Testis (tissue), 3 donors: ENCODE measurements around the gene RENBP. TPM values are rescaled to one million over a fixed set of nuclear protein-coding genes. Genes with fewer than 3 reads are reported as not detected.

ENCODE experiments used
- DNase-seq: peaks from one replicate; pipeline ENCODE4 v3.0.0-alpha.2; 2019
- H3K27ac ChIP-seq, 2 donors: fragments of 200-600 bp; sonication (generic); one replicate each; pipeline ENCODE4 v1.5.1; 2019
- H3K27me3 ChIP-seq: fragments of 200-600 bp; sonication (generic); one replicate; pipeline ENCODE4 v1.5.1; 2019
- H3K36me3 ChIP-seq: fragments of 200-600 bp; sonication (generic); one replicate; pipeline ENCODE4 v1.5.1; 2017; ENCODE audit warnings: low read depth; ENCODE audit errors: missing control alignments
- H3K4me1 ChIP-seq: fragments of 200-600 bp; sonication (generic); one replicate; pipeline ENCODE4 v1.5.1; 2019
- H3K4me3 ChIP-seq, 2 donors: fragments of 200-600 bp; sonication (generic); one replicate each; pipeline ENCODE4 v1.5.1; 2017 to 2019
- H3K9me3 ChIP-seq: fragments of 200-600 bp; sonication (generic); one replicate; pipeline ENCODE4 v1.5.1; 2017
- CTCF ChIP-seq, 3 experiments: fragments of 450-650 bp in 2 of 3; fragments of 200-600 bp in 1 of 3; sonication (generic) in 1 of 3; IDR thresholded peaks; one replicate each; pipeline ENCODE4 v1.5.1; 2016 to 2019; ENCODE audit warnings: antibody characterized with exemption in 3 of 3, mild to moderate bottlenecking in 2 of 3, moderate library complexity in 1 of 3
- POLR2A ChIP-seq: fragments of 450-650 bp; IDR thresholded peaks from one replicate; pipeline ENCODE4 v1.6.1; 2017; ENCODE audit warnings: antibody characterized with exemption, mild to moderate bottlenecking, moderate library complexity
- WGBS, 2 donors: methylation state at CpG; one replicate each; pipeline ENCODE4 v1.1.5; 2018; 5-methylcytosine and 5-hydroxymethylcytosine counted together
- intact Hi-C: fragments of 100-400 bp; cut with DNase I; formaldehyde crosslinking; loops from one replicate; pipeline ENCODE4 v1.15.1; 2023; ENCODE audit warnings: low total_unique reads
- polyA plus RNA-seq: library from polyadenylated mRNA; stranded (reverse); fragments of 350-450 nt; fragmentation: Illumina TruSeq; extraction: RNeasy Lipid Tissue Mini Kit (QIAGEN cat#74804); gene quantifications from one replicate; pipeline ENCODE4 v1.2.3, GENCODE V29; 2014; ENCODE audit warnings: low read depth, low replicate concordance; ENCODE audit not compliant: insufficient read depth
- total RNA-seq, 2 donors: library from RNA; depleted of rRNA; stranded (reverse); fragments of >200 nt; gene quantifications; one replicate each; pipeline ENCODE4 v1.2.3, GENCODE V29; 2016

The RENBP gene
- total and polyA plus RNA-seq, 3 donors from 2014 or later = 2.8 to 4.8 (median 3.4) TPM

GRCh38 chrX:153938226-153938786, 6.1 kb downstream of the RENBP start:
- TF ChIP-seq POLR2A (no peak), CTCF (IDR thresholded peaks at IDR 0.05) (no peak)
- Histone ChIP-seq H3K27me3 (no peaks in the 10 kb centered on the region), H3K36me3 (no peaks in the 10 kb centered on the region), H3K4me1 (no peaks in the 10 kb centered on the region), H3K4me3 (no peak overlapping the region), H3K9me3 (no peaks in the 10 kb centered on the region), H3K27ac (no peak overlapping the region)
- 85 to 90% methylated on average over 6 to 10 of the region's 10 CpGs for WGBS, 2 donors
- intact Hi-C loops = no loop called here
- DNase-seq = no peak

- Histone ChIP-seq H3K36me3 (no peaks in the 10 kb centered on the region), H3K4me1 (no peaks in the 10 kb centered on the region), H3K27ac (no peak overlapping the region), H3K27me3 (no peaks in the 10 kb centered on the region), H3K9me3 (no peaks in the 10 kb centered on the region), H3K4me3 (no peak overlapping the region)
- 90 to 95% methylated on average over 3 of the region's 3 CpGs for WGBS, 2 donors
- TF ChIP-seq POLR2A (no peak), CTCF (IDR thresholded peaks at IDR 0.05) (no peak)
- DNase-seq = no peak
- intact Hi-C loops = no loop called here
Measured at GRCh38 chrX:153937056-153937455, 7.4 kb downstream of the RENBP start.

- H3K27ac ChIP-seq = no peak overlapping the region
- no peaks in the 10 kb centered on the region for H3K9me3 ChIP-seq
- DNase-seq = no peak
- WGBS, 2 donors = 11 to 22% methylated on average over 7 to 22 of the region's 32 CpGs
- intact Hi-C loops = no loop called here
- TF ChIP-seq CTCF (IDR thresholded peaks at IDR 0.05) (no peak), POLR2A (no peak)
- H3K4me1 ChIP-seq = no peaks in the 10 kb centered on the region
- H3K36me3 ChIP-seq = no peaks in the 10 kb centered on the region
- H3K4me3 ChIP-seq = peak overlapping the region; percentile 36 to 63
- H3K27me3 ChIP-seq = no peaks in the 10 kb centered on the region
Measured at GRCh38 chrX:153935326-153935851, 9.1 kb downstream of the RENBP start.

- Histone ChIP-seq H3K27me3 (no peaks in the 10 kb centered on the region), H3K4me1 (no peaks in the 10 kb centered on the region), H3K4me3 (peak within 1 kb of the TSS; percentile 47 to 63), H3K36me3 (no peaks in the 10 kb centered on the region), H3K9me3 (no peaks in the 10 kb centered on the region), H3K27ac (no peak within 1 kb of the TSS)
- intact Hi-C loops = no loop called here
- peak; percentile 73 for DNase-seq
- WGBS, 2 donors = no CpG with 5 or more reads among the region's 87 CpGs
- no peak for TF ChIP-seq POLR2A
- TF ChIP-seq CTCF (IDR thresholded peaks at IDR 0.05) = no peak
Measured at GRCh38 chrX:153934762-153935325, 9.6 kb downstream of the RENBP start, which contains the start of gene NAA10. TSS of gene NAA10 (minus strand) at chrX:153935037. CDS start at chrX:153934904, 133 bp downstream.
